Measurements from ENCODE around the gene DRC7. TPM values are rescaled to one million over a fixed set of nuclear protein-coding genes. Genes with fewer than 3 reads are reported as not detected.
"Not testable (repeated sequence)": the region's sequence is repeated elsewhere in the genome, so short reads cannot be mapped to it uniquely, and the experiment has no call there.

Gene DRC7
- polyA plus RNA-seq, 1 donor from 2014 or later, result 1.4 TPM

GRCh38 chr16:57729182-57729484 is 34.5 kb downstream of the DRC7 start:
- Histone ChIP-seq H3K4me3 (ENCODE audit: low read length) (no peak overlapping the region), H3K79me2 (replicated peaks; ENCODE audit: insufficient read depth, low read length) (no peaks in the 10 kb centered on the region), H3K9ac (ENCODE audit: low read length) (no peak overlapping the region), H3F3A (ENCODE audit: insufficient read depth, low read length, poor library complexity, severe bottlenecking) (no peaks in the 10 kb centered on the region), H3K4me2 (ENCODE audit: low read length) (no peak overlapping the region), H3K36me3 (ENCODE audit: insufficient read depth, low read length) (no peaks in the 10 kb centered on the region), H2AFZ (ENCODE audit: low read depth, low read length) (no peak overlapping the region), H3K9me3 (ENCODE audit: low read length) (no peaks in the 10 kb centered on the region), H3K27me3 (ENCODE audit: insufficient read depth, low read depth, low read length) (no peaks in the 10 kb centered on the region), H3K27ac (ENCODE audit: low read length) (no peak overlapping the region), H4K20me1 (ENCODE audit: insufficient read depth) (no peaks in the 10 kb centered on the region), H3K9me2 (ENCODE audit: insufficient read depth, low read length) (no peaks in the 10 kb centered on the region)
- TF ChIP-seq SMC3 (conservative IDR thresholded peaks at IDR 0.05; ENCODE audit: poor library complexity) (no peak), POLR2AphosphoS5 (IDR thresholded peaks at IDR 0.05) (no peak), TAF1 (IDR thresholded peaks at IDR 0.05; ENCODE audit: low read depth) (no peak), MXI1 (conservative IDR thresholded peaks at IDR 0.05; ENCODE audit: poor library complexity, severe bottlenecking) (no peak), EZH2 (IDR thresholded peaks at IDR 0.05; ENCODE audit: borderline replicate concordance, insufficient read depth, low read length, poor library complexity, severe bottlenecking) (no peak), REST (IDR thresholded peaks at IDR 0.05; ENCODE audit: borderline replicate concordance) (no peak), RAD21 (conservative IDR thresholded peaks at IDR 0.05) (no peak), EP300 (conservative IDR thresholded peaks at IDR 0.05; ENCODE audit: poor library complexity, severe bottlenecking) (no peak)
- TF ChIP-seq, protein P1, sequence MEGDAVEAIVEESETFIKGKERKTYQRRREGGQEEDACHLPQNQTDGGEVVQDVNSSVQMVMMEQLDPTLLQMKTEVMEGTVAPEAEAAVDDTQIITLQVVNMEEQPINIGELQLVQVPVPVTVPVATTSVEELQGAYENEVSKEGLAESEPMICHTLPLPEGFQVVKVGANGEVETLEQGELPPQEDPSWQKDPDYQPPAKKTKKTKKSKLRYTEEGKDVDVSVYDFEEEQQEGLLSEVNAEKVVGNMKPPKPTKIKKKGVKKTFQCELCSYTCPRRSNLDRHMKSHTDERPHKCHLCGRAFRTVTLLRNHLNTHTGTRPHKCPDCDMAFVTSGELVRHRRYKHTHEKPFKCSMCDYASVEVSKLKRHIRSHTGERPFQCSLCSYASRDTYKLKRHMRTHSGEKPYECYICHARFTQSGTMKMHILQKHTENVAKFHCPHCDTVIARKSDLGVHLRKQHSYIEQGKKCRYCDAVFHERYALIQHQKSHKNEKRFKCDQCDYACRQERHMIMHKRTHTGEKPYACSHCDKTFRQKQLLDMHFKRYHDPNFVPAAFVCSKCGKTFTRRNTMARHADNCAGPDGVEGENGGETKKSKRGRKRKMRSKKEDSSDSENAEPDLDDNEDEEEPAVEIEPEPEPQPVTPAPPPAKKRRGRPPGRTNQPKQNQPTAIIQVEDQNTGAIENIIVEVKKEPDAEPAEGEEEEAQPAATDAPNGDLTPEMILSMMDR (IDR thresholded peaks at IDR 0.05; ENCODE audit: poor library complexity, severe bottlenecking), result no peak

GRCh38 chr16:57729852-57730251 is 35.2 kb downstream of the DRC7 start:
- H3K36me3 ChIP-seq (ENCODE audit: insufficient read depth, low read length); H3K9me3 ChIP-seq (ENCODE audit: low read length); H3K4me3 ChIP-seq (ENCODE audit: low read length); H3F3A ChIP-seq (ENCODE audit: insufficient read depth, low read length, poor library complexity, severe bottlenecking); H3K4me2 ChIP-seq (ENCODE audit: low read length); H4K20me1 ChIP-seq (ENCODE audit: insufficient read depth); H3K27ac ChIP-seq (ENCODE audit: low read length); H3K9ac ChIP-seq (ENCODE audit: low read length); H3K27me3 ChIP-seq (ENCODE audit: insufficient read depth, low read depth, low read length); H3K9me2 ChIP-seq (ENCODE audit: insufficient read depth, low read length); H2AFZ ChIP-seq (ENCODE audit: low read depth, low read length); H3K79me2 ChIP-seq (replicated peaks; ENCODE audit: insufficient read depth, low read length): not testable (repeated sequence)

Measured in neural cell (in vitro differentiated cells).